WI38 (cell line): ENCODE results near the gene PPP2R1B.

ENCODE experiments used
- H3K4me3 ChIP-seq: 2 replicates; pipeline ENCODE4 v1.5.1; 2011; ENCODE audit warnings: low read depth, mild to moderate bottlenecking, control low read depth, low read length
- TF ChIP-seq, protein P1 (sequence below): IDR thresholded peaks from 2 replicates; pipeline ENCODE4 v1.5.1; 2012; ENCODE audit warnings: low read depth, mild to moderate bottlenecking, control low read depth, low read length

The PPP2R1B gene

DNA sequence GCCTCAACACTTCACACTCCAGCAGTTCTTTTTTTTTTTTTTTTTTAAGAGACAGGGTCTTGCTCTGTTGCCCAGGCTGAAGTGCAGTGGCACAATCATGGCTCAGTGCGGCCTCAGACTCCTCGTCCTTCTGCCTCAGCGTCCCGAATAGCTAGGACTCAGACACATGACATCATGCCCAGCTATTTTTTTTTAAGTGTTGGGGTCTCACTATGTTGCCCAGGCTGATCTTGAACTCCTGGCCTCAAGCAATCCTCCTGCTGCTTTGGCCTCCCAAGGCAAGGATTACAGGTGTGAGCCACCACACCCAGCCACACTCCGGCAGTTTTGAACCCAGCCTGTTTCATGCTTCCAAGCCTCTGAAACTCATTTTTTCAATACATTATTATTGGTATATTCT lies 3.7 kb downstream of the PPP2R1B start:
- no peak overlapping the region for H3K4me3 ChIP-seq
- TF ChIP-seq, protein P1, sequence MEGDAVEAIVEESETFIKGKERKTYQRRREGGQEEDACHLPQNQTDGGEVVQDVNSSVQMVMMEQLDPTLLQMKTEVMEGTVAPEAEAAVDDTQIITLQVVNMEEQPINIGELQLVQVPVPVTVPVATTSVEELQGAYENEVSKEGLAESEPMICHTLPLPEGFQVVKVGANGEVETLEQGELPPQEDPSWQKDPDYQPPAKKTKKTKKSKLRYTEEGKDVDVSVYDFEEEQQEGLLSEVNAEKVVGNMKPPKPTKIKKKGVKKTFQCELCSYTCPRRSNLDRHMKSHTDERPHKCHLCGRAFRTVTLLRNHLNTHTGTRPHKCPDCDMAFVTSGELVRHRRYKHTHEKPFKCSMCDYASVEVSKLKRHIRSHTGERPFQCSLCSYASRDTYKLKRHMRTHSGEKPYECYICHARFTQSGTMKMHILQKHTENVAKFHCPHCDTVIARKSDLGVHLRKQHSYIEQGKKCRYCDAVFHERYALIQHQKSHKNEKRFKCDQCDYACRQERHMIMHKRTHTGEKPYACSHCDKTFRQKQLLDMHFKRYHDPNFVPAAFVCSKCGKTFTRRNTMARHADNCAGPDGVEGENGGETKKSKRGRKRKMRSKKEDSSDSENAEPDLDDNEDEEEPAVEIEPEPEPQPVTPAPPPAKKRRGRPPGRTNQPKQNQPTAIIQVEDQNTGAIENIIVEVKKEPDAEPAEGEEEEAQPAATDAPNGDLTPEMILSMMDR = no peak

DNA sequence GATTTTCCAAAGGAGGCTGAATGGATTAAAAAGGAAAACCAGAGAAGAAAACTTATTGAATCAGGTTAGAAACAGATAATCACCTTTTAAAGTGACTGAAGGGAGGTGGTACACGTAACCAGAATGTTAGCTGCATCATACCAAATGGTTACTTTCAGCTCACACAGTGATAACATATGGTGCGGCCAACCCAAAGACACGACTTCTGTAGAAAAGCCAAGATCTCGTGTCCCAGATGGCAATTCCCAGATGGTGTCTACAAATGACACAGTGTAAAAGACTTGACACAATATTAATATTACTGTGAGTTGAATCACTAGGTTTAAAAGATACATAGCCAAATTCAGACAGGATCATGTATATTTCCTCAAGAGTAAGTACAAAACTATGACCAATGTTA lies 5.2 kb downstream of the PPP2R1B start:
- H3K4me3 ChIP-seq = no peak overlapping the region
- TF ChIP-seq, protein P1 = no peak

DNA sequence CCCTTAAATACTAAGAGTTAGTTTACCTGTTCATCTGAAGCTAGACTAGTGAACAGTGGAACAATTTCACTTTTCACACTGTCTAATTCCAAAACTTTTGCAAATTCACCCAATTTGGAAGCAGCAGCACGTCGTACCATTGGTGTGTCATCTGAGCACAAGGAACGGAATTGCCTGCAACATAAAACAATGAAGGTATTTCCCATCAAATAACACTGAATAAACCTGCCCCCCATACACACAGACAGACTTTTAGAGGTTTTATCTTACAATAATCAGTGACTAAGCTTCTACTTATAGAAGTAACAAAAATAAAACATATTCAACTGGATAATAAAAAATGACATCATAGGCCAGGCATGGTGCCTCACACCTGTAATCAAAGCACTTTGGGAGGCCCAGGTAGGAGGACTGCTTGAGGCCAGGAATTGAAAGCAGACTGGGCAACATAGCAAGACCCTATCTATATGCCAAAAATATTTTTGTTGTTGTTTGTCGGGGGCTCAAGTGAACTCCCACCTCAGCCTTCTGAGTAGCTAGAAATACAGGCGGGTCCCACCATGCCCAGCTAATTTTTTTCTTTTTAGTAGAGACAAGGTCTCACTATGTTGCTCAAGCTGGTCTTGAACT lies 6.3 kb downstream of the PPP2R1B start:
- H3K4me3 ChIP-seq = no peak overlapping the region
- TF ChIP-seq, protein P1 = no peak

DNA sequence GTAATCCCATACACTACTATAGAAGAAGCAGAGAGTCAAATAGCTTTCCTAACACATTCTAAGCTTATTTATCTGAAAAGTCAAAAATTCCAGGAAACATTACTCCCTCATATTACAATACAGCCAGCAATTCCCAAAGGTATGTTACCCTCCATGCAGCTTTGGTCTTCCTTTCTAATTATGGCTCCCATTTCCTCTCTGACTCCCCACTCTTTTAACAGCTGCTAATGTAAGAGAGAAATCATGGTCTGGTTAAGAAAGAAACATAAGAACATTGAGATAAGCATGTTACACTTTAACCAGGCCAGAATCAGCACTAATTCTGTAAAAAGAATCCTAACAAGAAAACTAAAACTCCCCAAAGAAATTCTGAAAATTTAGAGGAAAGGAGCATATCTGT lies 6.8 kb downstream of the PPP2R1B start:
- TF ChIP-seq, protein P1 = no peak
- H3K4me3 ChIP-seq = no peak overlapping the region

DNA sequence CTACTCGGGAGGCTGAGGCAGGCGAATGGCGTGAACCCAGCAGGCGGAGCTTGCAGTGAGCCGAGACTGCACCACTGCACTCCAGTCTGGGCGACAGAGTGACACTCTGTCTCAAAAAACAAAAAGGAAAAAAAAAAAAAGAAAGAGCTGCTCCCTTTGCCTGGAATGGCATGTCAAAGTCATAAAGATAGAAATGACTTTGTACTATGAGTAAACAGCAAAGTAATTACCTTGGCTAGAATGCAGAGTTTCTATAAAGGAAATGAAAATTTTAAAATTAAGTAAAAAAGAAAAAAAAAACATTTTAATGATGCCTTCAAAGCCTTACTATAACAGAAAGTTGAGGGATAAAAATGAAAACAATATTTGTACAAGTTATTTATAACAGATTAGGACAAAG lies 10.1 kb downstream of the PPP2R1B start:
- H3K4me3 ChIP-seq = no peak overlapping the region
- TF ChIP-seq, protein P1 = no peak

DNA sequence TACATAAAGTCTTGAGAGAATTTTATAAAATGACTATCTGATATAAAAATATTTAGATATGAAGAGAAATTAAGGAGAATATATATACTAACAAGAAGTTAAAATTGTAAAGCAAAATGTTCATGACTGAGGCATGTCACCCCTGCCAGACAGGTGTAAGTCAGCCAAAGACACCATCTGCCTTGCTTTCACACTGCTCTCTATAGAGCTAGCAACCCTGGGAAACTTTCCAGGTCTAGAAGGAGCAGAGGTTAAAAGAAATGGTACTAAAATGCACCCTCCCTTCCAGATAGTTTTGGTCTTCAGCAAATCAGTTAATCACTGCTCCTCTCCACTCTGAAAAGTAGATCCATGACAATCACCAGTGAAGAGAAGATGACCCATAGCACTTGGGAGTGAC lies 16.5 kb downstream of the PPP2R1B start:
- TF ChIP-seq, protein P1 = no peak
- H3K4me3 ChIP-seq = no peak overlapping the region

DNA sequence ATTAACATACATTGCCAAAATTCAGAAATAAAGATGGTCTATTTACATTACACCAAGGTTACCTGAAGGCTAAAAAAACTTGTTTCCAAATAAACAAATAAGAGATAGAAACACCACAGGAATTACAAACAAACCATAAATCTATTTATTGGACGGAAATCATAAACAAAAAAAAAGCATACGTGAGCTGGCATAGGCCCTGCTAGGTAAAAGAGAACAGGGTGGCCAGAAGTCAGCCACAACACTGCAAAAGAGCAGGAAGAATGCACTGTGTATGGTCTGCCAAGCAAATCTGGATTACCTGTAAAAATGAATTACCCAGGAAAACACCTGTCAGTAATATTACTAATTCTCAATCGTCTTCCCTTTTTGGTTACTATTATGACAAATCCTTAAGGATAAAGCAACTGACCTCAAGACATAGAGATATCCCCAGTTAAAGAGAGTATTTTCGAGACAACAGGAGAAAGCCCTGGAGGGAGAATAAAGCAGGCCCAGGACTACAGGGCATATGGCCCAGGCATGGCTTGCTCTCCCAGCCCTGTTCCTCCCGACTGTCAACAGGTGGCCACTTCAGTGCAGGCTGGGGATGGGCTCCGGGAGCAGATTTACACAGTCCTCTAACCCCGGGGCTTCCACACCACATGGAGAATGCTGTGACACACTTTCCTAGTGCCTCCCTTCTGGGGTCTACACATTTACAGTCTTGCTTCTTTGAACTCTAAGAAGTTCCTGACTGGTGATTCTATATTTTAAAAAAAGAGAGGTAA lies 18.0 kb downstream of the PPP2R1B start:
- TF ChIP-seq, protein P1 = no peak

More for the DNA sequence above, 18.0 kb downstream of the PPP2R1B start:
- no peak overlapping the region for H3K4me3 ChIP-seq
